KBM-7 (cell line): Measurements from ENCODE around the gene DMRT1.
"Not testable (repeated sequence)": the region's sequence is repeated elsewhere in the genome, so short reads cannot be mapped to it uniquely, and the experiment has no call there.

Source experiments
- DNase-seq: peaks from one replicate; pipeline ENCODE4 v3.0.0-alpha.2; 2015
- in situ Hi-C: fragments of 300-500 bp; cut with MboI; formaldehyde crosslinking; loops from 2 replicates; pipeline ENCODE4 v1.14.3; 2020; ENCODE audit warnings: low sequenced_read_pairs, low pct_unique_long_range_greater_than_20kb, mixed read lengths

The DMRT1 gene

GRCh38 chr9:911005-911404 lies 69.5 kb downstream of the DMRT1 start:
- in situ Hi-C loops: no loop called here
- no peak for DNase-seq

GRCh38 chr9:912776-913175 lies 71.3 kb downstream of the DMRT1 start:
- in situ Hi-C loops: no loop called here
- DNase-seq: no peak

DNA sequence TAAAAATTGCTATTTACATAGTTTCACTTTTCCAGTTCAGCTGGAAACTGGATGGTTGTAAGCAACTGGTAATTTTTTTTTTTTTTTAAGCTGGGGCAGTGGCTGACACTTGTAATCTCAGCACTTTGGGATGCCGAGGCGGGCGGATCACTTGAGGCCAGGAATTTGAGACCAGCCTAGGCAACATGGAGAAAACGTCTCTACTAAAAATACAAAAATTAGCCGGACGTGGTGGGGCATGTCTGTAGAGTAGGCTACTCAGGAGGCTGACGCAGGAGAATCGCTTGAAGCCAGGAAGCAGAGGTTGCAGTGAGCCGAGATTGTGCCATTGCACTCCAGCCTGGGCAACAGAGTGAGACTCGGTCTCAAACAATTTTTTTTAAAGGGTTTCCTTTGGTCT lies 72.0 kb downstream of the DMRT1 start:
- in situ Hi-C loops: not testable (repeated sequence)

DNA sequence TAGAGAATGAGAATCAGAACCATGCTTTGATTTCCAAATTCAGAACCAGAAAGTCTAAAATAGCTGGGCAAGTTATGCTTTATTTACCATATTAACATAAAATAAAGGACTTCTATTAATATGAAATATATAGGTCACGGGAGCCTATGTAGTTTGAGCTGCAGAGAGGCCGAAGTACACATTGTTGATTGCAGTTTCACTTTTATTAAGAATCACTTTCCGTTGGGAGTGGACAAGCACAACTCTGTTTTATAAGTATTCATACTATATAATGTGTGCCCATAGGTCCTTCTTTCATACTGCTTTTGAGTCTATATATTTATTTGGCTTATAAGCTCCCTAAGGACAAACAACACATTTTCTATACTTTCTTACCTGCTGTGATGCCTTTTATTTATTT lies 76.2 kb downstream of the DMRT1 start:
- in situ Hi-C loops: no loop called here
- no peak for DNase-seq

More for the DNA sequence above, 72.0 kb downstream of the DMRT1 start:
- DNase-seq: not testable (repeated sequence)

GRCh38 chr9:920927-921326 lies 79.4 kb downstream of the DMRT1 start:
- no peak for DNase-seq
- in situ Hi-C loops: no loop called here

DNA sequence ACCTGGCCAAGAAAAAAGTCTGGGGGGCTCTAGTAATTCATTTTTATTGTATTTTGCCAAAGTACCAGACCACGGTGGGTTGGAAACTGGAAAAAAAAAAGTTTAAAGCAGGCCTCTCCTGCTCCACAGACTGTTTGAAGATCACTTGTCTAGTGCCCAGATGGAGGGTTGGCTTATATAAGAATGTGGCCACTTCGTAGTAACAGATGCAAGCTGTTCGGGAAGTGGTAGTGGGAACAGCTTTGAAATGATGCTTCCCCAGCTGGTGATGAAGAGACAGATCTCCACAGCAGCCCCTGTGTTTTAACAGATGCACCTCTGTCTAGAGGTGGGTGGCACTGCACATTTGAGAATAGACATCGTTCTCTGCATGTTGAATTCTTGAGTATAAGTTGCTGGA lies 80.7 kb downstream of the DMRT1 start:
- in situ Hi-C loops: no loop called here
- no peak for DNase-seq

- no peak for DNase-seq
- in situ Hi-C loops: no loop called here
Measured at GRCh38 chr9:922731-923130, 81.2 kb downstream of the DMRT1 start.

DNA sequence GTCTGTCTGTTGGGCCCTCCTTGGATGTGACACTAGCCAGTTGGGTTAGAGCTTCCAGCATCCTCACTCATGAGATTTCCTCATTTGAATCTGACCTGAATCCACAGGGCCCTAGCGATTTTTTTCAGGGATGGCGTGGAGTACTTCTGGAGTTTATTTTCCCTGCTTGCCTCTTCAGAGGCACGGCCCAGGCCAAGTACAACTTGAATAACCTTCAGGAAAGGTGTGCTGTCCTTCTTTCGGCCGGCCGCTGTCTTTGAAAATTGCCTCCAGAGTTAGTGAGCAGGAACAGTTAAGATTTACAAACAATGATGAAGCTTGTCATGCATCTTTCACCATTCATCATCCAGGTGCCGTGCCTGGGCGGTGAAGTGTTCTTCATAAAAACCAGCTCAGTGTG lies 85.5 kb downstream of the DMRT1 start:
- in situ Hi-C loops: no loop called here
- no peak for DNase-seq

- in situ Hi-C loops: no loop called here
- DNase-seq: peak; percentile 8
Measured at GRCh38 chr9:928363-929042, 87.0 kb downstream of the DMRT1 start.

GRCh38 chr9:929719-930118 lies 88.2 kb downstream of the DMRT1 start:
- no peak for DNase-seq
- in situ Hi-C loops: no loop called here

GRCh38 chr9:933356-933755 lies 91.9 kb downstream of the DMRT1 start:
- in situ Hi-C loops: no loop called here
- DNase-seq: no peak

DNA sequence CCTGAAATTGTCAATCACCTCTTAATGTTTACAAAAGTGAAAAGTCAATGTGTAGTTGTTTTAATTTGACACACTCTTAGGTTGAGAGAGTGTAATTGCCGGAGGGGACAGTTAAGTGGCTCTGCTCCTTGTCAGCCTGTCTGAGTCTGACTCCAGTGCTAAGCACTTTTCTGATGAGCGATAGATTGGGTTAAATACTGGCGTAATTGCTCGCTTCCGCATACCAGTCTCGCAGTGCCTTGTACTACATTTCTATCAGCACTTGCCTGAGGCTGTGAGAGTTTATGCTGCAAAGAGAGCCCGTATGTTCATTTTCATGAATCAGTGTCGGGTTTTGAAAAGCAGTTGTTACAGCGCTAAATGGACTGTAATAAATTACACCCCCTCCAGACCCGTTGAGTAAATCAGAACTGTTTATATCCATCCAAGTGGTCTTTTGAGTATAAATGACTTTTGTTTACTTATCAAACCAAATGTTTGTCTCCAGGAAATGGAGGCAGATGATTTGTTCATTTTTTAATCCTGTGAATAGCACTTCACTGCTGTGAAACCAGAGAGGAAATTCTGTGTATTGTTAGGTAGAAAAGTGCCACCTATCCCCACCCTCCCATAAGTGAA lies 94.0 kb downstream of the DMRT1 start:
- no peak for DNase-seq
- in situ Hi-C loops: no loop called here

DNA sequence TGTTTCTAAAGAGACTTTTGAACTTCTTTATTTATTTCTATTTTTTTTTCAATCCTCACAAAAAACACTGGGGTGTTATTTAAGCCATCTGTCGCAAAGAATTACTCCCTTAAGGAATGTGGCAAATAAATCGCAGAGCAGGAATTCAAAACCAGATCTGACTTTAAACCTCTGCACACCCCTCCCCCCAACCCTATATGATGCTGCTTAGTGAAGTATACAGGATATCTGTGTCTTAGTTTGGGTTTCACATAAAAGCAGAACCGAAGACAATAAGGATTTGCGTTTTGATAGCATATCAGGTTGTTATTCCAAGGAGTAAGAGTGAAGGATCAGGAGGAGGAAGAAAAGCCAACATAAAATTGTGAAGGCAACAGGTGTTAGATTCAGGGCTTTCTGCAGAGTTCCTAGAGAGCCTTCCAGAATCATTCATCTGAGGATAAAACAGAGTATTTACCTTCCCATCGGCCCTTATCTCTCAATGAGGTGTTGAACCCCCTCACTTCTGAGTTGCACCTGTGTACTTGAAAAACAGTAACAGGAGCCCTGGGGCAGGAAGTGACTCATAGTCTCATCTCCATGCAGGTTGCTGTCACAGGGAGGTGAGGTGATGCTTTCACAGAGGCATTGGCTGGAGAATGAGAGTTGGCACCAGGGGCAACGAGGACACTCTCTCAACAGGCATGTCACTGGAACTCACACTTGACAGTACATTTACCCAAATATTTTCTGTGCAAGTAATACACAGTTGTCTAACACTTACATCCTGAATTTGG lies 101.5 kb downstream of the DMRT1 start:
- DNase-seq: no peak
- in situ Hi-C loops: no loop called here

DNA sequence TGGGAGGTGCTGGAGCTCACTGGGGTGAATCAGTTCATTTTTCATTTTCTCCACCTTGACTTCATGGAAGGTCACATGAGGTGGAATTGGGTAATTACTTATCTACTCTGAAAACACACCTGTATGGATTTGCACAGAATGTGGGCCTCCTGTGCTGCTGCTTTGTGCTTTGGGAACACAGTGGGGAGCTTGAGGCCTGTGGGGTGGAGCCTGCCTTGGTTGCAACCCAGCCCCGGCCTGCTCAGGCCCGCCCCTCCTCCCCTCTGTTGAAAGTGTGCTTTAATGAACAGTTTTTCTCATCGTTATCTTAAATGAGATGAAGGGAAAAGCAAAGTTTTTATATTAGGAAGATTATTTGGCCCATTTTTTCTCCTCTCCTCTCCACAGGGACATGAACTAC lies 106.5 kb downstream of the DMRT1 start:
- DNase-seq: no peak
- in situ Hi-C loops: no loop called here

DNA sequence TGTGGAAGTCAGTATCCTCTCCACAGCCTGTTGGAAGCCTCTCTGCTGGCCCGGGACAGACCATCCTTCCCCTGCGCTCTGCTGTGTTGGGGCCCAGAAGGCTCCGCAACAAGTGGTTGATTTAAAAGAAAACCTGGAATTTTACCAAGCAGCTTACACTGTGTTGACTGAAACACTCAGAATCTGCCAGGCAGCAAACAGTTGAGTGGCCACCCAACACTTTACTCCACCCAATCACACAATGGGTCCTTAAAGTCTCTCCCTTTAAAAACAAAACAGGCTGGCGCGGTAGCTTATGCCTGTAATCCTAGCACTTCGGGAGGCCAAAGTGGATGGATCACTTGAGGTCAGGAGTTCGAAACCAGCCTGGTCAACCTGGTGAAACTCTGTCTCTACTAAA lies 107.0 kb downstream of the DMRT1 start:
- no peak for DNase-seq
- in situ Hi-C loops: no loop called here

DNA sequence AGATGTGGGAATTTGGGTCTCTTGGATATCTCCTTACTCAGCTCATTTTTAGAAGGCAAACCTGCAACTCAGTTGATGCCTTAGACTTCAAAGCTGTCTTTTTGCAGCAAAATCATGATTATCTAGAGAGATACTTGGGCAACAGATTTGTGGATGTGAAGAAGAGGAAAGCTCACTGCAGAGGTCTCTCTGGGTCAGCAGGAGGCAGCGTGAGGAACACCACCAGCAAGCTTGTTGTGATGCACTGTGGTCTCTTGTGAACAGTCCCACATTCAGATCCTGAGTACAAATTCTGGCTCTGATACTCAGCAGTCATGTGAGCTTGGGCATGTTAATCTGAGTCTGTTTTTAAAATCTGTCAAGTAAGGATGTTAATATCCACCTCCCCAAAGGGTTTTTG lies 108.6 kb downstream of the DMRT1 start:
- no peak for DNase-seq
- in situ Hi-C loops: no loop called here

- in situ Hi-C loops: no loop called here
- DNase-seq: no peak
Measured at GRCh38 chr9:952546-952945, 111.0 kb downstream of the DMRT1 start.

- in situ Hi-C loops: no loop called here
- DNase-seq: no peak
Measured at GRCh38 chr9:959105-959504, 117.6 kb downstream of the DMRT1 start.

GRCh38 chr9:959914-960313 lies 118.4 kb downstream of the DMRT1 start:
- DNase-seq: no peak
- in situ Hi-C loops: no loop called here

- no peak for DNase-seq
- in situ Hi-C loops: no loop called here
Measured at GRCh38 chr9:962023-962422, 120.5 kb downstream of the DMRT1 start.
